Vein endothelial cell (primary cell): Measurements from ENCODE around the gene MEIS2. TPM values are rescaled to one million over a fixed set of nuclear protein-coding genes. Genes with fewer than 3 reads are reported as not detected.

Experiments used
- small RNA-seq: library from RNA; depleted of rRNA; stranded (forward); fragments of <200 nt; gene quantifications from one replicate; pipeline ENCODE3, GENCODE V24; 2012
- total RNA-seq: library from RNA; depleted of rRNA; stranded (reverse); fragments of >200 nt; gene quantifications from 2 replicates; pipeline ENCODE4 v1.2.3, GENCODE V29; 2012

MEIS2 gene
- 10.1 and 12.2 TPM in 2 replicates for total RNA-seq

GRCh38 chr15:37100109-37100965 is at the start of gene MEIS2:
MEIS2 (minus strand) TSS chr15:37100549; CDS start chr15:37099466, 1,083 bp downstream.

Small RNA genes lying within 50 kb of the gene (small RNA-seq; reads per million reads assigned to genes)
- gene MIR8063 (not detected), gene RF00012 (not detected), gene RF00019 (not detected)
